Hematopoietic multipotent progenitor cell treated with erythropoietin and hydrocortisone succinate and interleukin-3 and kit ligand, for 4 days (in vitro differentiated cells): ENCODE data around the gene ADAP1.

Experiments used
- DNase-seq: peaks from one replicate; pipeline ENCODE4 v3.0.0-alpha.2; 2015

Gene ADAP1

DNA sequence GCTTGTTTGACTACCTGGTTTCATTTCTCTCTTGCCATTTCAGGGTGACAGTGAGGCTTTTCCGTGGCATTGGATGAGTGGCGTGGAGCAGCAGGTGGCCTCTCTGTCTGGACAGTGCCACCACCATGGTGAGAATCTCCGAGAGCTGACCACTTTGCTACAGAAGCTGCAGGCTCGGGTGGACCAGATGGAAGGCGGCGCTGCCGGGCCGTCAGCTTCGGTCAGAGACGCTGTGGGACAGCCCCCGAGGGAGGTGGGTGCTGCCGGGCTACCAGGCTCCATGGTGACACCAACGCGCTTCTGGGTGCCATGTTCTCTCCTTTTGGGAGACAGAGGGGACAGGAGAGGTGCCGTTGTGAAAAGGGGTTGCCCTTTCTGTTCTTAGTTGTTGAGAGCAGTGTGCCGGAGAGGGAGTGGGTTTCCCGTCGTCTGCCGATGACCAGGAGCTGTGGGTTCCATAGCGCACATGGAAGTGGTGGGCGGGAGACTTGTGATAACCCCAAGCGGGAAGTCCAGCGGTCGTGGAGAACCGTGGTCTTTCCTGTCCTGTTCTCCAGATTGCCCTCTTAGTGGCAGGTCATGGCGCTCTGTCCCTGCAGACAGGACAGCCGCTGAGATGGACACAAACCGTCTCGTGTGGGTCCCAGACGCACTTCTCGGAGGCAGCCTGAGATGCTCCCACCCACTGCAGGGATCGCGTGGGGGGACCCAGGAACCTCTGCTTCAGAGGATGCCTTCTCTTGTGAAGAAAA lies 100.9 kb downstream of the ADAP1 start:
- no peak for DNase-seq

DNA sequence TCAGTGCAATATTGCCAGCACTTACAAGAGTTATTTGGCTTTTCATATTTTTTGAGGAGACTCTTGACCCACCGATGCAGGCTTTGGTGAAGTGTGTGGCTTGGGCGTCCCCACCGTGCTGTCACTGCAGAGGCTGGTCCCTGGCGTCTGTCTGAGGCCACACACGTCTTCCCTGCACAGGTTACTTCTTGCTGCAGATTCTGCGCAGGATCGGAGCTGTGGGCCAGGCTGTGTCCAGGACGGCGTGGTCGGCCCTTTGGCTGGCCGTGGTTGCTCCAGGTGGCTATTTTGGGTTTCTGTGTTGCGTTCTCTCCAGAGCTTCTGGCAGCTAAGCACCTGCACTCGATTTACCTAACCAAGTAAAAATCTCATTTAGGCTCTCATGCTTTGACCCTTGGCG lies 103.3 kb downstream of the ADAP1 start:
- no peak for DNase-seq

DNA sequence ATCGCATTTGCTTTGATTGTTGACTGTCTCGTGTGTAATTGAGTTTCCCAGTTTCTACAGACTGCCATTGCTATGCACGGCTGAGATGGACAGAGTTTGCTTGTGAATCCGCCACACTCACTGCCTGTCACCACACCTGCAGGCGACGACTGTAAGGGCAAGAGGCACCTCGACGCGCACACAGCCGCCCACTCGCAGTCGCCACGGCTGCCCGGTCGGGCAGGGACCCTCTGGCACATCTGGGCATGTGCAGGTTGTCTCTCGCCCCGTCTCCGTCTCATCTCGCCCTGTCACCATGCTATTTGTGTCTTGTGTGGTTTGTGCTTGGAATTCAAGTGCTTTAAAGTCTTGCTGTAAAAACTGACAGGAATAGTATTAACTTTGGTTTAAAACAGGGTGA lies 104.7 kb downstream of the ADAP1 start:
- DNase-seq, result no peak

DNA sequence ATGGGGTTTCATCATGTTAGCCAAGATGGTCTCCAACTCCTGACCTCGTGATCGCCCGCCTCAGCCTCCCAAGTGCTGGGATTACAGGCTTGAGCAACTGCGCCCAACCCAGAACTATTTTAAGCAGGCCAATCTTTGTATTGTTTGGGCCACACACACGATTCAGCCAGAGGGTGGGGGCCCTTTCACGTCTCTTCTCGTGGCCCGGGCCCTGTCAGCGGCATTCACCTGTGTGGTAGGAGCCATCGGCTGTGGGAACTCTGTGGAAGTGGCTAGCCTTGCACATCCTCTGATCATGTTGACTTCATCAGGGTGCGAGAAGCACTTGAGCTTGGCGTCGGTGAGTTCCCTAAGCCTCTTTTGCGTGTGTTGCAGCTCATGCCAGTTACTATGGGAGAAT lies 105.3 kb downstream of the ADAP1 start:
- DNase-seq, result no peak
